Hippocampal formation (tissue), 2 donors: Measurements from ENCODE around the gene CCSER1.

Source experiments
- DNase-seq, 2 donors: peaks; one replicate each; lab custom pipeline; 2025; lab: John Stamatoyannopoulos, UW

Gene CCSER1

DNA sequence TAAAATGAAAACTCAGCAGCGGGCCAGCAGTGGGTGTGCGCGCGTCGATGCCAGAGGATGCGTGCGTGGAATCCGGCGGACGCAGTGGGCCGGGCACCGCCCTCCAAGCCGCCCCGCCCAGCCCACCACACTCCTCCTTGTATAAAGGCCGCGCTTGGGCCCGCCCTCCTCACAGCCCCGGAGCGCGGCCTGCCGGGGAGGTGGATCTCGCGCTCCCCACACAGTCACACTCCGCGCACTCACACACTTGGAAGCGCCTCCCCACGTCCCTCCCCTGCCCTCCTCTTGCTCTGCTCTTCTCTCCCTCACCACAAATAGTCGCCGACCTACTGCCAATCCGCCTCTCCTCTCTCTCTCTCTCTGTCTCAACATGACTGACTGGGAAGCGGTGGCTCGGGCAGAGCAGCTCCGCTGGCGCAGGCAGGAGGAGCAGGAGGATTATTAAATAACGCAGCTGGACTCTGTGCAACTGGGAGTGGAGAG, at the start of gene CCSER1:
CCSER1 (plus strand) TSS at position 172 of the 483 bp plus-strand sequence.
- peak; percentile 15 to 30 for DNase-seq

DNA sequence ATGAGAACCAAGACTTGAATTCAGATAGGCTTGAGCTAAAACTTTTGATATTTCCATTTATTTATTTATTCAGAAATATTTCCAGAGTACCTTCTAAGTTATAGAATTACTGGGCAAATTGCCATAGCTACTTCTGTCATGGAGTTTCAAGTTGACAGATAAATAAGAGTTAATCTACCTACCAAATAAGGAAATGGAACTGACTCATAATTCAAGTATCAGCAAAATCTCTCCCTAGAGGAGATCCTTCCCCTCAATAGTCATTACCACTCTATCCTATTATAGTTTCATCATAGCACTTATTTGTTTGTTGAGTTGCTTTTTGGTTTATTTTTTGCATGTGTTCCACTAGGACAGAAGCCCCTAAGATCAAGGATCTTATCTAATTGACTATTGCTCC, 48.8 kb upstream of the CCSER1 start:
- DNase-seq = no peak

DNA sequence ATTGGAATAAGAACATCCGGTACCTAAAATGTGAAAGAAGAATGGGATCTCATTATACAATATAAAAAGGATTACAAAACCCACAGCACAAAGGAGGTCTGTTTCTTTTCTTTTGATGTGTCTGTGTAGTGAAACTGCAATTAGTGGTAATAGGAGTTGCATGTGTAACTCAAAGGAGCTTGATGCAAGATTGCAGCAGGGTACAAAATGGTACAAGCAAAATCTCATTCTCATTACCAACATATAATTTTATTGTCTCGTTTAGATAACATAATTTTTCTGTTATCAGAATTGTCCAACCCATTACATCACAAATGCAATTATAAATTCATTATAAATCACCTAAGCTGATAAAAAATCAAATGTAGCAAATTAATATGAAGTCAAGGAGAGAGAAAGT, 47.1 kb upstream of the CCSER1 start:
- DNase-seq = no peak

DNA sequence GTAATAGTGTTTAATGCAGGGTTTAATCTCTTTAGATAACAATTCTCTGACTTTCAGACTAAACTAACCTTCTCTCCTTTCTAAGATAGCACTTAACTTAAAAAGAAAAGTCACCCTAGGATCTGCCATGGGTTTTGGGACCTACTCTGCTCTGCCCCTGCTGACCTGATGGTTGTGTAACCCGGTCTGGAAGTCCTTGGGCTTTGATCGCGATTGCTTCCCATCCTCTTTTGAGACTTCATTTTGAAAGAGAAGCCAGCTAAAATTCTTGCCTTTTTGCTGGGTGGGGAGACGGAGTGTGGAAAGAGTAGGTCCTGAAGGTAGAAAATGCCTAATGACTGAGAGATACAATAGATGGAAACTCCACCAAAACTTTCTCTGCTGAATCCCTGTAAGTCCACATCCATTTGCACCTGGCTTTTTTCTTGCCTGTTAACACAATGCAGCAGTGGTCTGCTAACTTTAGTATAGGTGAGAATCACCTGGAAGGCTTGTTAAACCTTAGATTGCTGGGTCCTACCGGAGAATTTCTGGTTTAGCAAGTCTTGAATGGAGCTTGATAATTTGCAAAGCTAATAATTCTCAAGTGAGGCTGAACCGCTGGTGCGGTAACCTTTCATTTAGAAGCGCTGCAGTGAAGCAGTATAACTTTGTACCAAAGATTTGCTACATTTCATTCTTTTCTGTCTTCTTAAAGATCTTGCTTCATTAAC, 45.6 kb upstream of the CCSER1 start:
- DNase-seq = no peak

DNA sequence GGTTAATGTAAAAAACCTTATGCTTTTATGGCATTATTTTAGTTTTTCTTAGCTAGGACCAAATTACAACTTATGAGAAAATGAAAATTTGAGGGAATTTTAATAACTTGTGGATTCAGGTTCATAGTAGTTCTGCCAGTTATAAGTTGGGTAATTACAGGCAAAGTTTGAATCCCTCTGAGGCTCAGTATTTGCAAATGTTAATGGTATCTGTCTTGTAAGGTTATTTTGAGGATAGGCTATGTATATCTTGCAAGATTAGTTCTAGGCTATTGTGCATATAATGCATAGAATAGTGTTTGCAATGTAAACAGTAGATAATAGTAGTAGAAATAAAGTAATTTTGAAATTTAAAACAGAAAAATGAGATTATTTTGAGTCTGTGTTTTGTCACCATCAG, 44.7 kb upstream of the CCSER1 start:
- no peak for DNase-seq

DNA sequence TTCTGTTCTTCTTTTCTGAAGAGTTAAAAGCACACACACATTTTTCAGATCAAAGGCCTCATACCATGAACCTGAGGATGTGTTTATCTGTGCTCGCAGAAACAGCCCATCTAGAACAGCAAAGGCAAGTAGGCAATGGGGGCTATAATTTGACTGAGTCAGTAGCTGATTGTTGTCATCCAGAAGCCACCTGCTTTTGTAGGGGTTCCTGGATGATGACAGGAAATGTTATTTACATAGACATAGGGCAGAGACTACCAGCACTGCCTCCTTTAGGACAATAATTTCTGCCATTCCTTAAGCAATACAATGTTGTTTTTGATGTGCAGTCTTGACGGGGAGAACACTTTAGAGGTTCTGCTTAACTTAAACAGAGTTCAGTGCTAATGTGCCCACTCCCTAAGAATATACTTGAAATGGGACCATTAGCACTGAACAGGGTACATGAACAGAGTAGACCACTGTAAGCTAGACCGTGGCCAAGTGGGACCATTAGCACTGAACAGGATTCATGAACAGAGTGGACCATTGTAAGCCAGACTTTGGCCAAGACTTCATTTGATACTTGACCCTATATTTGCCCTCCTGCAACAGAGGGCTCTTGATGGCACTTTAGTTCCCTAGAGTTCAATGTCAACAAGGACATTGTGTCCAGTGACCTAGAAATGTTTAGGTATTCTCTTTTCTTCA, 42.8 kb upstream of the CCSER1 start:
- DNase-seq = no peak

DNA sequence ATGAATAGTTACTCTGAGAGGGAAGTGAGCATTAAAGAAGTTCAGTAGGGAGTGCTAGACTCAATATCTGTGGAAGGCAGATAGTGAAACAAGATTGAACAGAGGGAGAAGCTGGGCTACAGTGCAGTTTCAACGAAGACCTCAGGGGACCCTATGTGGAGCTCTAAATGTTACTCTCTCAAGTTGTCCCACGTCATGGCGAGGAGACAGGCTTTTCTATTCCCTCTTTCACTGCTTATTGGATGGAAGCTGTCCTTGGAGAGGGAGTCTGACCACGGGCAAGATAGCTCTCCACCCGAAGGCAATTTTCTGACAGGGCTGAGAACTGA, 42.3 kb upstream of the CCSER1 start:
- DNase-seq = no peak

DNA sequence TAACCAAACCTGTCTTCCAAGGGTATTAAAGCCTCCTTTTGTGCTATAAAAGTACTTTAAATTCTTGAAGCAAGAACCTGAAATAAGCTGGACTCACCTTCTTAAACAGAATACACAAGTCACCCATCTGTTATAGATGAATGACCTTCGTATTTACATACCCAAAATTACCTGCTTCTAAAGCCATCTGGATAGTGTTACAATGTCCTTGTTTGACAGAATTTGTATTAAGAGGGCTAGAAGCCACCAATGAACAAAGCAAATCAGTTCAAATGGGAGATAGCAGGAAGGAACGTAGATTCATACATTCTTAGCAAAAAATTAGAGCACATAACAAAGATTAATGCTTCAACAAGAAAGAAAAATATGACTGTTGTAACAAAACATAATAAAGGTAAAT, 33.7 kb upstream of the CCSER1 start:
- DNase-seq = no peak

DNA sequence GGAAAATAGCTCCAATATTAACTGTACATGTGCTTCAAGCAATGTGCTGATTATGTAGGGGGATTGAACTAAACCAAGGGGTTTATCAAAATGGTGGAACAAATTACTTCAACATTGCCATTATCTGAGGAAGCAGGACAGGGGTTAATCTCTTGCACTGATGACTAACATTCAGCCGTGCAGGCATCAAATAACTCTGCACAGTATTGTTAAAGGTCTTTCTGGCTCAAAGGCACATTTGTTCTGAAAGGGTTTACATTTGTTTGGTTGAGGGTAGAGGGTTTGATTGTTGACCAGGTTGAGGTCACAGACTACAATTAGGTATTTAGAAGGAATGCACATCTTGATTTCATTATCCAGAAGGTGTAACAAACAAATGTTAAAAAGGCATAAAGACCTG, 32.2 kb upstream of the CCSER1 start:
- no peak for DNase-seq

DNA sequence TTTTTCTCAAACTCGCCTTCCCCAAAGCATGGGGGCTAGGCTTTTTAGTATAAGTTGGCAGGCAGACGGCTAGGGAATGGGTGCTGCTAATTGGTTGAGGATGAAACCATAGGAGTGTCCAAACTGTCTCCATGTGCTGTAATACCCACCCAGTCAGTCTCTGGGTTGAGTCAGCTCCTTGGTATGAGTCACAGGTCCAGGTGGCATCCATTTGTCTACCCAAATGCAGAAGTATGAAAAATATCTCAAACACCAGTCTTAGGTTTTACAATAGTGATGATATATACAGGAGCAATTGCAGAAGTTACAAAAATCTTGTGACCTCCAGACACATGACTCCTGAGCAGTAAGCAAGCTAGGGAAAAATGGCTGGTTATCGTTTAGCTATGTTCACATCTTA, 27.4 kb upstream of the CCSER1 start:
- no peak for DNase-seq

DNA sequence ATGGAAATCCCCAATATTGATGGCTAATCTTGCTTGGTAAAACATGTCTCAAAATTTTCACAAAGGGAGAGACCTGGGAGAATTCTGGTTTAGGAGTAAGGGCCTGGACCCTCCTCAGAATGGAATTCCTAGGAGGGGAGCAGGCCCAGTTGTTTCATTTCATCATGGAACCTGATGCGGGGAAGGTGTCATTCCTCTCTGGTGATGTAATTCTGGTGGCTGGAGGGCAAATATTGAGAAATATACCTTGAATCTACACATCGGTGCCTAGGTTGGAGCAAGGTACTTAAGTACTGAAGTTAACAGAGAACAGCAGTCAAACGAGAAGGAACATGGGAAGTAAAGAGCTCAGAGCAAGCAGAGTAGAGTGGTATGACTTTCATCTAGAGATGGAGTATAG, 23.2 kb upstream of the CCSER1 start:
- DNase-seq = no peak

DNA sequence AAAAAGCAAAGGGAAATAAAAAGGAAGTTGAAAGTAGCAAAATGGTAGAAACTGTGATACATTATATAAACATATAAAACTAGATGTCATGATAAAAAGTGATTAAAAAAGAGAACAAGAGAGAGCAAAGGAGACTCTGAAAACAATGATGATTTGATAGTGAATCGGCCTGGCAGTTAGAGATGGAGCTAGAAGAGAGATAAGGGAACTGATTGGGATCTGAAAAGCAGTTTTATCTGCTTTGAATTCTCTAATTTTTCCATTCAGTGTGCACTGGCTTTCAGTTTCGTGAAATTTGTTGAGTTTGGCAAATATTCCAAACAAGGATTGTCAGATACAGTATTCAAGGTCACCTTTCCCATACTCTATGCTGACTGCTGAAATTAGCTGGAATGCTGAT, 21.9 kb upstream of the CCSER1 start:
- DNase-seq = no peak

DNA sequence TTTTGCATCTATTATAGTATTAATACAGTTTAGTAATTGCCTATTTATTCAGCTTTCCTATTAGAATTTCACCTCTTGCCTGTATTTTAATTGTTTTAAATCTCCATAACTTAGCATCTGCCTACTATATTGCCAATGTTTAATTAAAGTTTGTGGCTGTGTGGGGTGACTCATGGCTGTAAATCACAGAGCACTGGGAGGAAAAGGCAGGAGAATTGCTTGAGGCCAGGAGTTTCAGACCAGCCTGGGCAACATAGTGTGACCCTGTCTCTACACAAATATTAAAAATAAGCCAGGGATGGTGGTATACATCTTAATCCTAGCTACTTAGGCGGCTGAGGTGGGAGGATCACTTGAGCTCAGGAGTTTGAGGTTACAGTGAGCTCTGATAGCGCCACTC, 14.5 kb upstream of the CCSER1 start:
- no peak for DNase-seq

DNA sequence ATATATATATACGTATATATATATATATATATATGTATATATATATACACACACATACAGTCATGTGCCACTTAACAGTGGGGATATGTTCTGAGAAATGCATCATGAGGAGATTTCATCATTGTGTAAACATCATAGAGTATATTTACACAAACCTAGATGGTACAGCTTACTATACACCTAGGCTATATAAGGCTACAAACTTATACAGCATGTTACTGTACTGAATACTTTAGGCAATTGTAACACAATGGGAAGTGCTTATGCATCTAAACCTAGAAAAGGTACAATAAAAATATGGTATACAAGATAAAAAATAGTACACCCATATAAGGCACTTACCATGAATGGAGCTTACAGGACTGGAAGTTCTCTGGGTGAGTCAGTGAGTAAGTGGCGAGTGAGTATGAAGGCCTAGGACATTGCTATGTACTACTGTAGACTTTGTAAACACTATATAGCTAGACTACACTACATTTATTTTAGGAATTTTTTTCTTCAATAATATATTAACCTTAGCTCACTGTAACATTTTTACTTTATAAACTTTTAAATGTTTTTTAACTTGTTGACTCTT, 13.2 kb upstream of the CCSER1 start:
- DNase-seq = no peak

DNA sequence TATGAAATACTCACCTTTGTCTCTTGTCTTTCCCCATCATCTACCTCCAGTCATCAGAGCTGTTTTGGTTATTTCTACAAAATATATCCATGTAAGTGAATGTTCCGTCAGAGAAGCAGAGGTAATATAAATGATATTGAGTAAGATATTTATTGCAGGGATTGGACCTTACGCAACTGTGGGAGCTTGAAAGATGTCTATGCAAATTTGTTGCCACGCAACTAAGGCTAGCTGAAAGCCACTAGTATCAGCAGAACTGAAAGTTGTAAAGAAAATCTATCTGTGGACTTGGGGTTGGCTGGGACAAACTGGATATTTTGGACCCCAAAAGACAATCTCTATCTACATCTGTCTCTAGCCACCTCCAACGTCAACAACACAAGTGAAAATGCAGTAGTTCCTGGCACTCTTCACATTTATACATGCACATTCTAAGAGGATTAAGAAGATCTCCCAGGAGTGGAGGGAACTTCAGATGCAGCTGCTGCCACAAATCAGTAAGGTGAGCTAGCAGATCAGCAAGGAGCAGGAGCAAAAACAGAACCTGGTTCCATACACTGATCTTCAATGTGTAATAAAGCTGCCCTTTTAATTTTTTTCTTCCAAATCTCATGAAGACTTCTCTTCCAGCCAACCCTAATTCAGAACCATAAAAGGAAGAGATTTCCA, 8.5 kb upstream of the CCSER1 start:
- no peak for DNase-seq

DNA sequence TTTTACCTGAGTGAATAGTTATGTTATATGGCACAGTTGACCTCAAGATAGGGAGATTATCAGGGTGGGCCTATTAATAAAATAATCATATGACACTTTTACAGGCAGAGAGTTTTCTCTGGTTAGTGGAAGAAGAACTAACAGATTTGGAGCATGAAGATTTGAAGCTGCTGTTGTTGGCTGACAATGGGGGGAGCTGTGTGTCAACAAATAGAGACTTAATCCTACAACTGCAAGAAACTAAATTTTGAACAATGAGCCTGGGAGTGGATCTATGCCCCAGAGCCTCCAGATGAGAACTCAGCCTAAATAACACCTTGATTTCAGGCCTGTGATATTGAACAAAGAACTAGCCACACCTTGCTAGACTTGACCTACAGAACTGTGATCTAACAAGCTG, 7.2 kb upstream of the CCSER1 start:
- no peak for DNase-seq

DNA sequence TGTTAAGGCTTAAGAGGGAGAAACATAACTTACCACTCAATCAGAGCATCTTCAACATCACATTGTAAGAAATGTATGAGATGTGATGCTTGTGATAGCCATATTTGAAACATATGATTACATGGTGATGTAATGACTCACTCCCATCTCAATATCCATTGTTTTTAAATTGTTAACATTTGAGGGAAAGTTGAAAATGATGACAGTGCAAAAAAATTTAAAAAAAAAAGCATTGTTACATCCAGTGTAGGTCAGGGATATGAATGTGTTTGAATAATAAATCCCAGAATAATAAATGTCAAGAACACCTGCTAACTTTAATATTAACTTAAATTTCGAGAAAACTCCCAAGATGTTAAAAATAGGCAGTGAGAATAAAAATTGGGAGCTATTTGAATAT, 6.4 kb upstream of the CCSER1 start:
- no peak for DNase-seq

DNA sequence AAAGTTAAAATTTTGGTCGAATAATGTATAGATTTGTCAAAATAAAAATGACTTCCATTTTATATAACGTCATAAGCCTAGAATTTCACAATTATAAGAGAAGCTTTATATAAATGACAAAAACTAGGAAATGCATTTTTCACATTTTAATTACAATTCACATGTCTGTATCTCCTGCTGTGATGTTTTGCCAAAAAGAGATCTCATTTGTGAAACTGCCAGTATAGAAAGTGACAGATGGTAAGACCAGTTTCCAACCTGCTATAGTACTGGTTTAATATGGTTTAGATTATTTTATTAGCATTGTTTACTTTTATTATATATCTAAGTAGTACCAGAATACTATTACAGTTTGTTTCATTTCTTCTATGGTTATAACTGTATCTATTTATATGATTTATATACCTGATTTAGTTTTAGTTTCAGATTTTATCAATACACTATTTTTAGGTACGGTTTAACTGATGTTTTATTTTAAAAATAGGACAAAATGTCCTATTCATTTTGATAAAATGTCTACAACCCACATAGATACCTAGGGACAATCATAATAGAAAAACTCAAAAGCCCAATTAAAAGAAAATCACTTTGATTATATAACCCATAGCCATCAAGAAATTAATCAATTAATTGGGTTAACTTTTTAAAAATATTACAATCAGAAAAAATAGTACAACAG, 5.4 kb upstream of the CCSER1 start:
- no peak for DNase-seq

DNA sequence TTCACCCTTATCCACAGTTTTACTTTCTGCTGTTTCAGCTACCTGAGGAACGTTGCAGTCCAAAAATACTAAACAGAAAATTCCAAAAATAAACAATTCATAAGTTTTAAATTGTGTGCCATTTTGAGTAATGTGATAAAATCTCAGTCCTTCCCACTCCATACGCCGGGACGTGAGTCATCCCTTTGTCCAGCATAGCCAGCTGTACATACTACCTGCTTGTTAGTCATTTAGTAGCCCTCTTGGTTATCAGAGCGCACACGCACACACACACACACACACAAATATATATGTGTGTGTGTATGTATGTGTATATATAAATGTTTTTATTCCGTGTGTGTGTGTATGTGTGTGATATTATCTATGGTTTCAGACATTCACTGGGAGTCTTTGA, 4.8 kb upstream of the CCSER1 start:
- no peak for DNase-seq

DNA sequence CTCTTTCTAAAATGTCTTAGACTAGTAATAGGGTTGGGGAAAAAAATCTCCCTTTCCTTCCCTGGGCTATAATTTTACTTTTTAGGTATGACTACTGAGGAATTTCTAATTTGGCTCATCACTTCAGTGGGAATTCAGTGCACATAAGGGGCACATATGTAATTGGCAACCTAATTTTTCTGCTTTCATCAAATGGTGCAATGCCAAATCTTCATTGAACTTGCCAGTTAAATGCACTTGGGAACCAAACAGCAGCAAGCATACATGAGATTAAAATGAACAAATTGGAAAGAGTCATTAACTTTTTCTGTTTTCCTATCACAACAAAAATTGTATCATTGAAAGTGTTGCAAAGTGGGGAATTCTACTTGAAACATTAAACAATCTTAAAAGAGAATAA, 2.9 kb upstream of the CCSER1 start:
- no peak for DNase-seq

DNA sequence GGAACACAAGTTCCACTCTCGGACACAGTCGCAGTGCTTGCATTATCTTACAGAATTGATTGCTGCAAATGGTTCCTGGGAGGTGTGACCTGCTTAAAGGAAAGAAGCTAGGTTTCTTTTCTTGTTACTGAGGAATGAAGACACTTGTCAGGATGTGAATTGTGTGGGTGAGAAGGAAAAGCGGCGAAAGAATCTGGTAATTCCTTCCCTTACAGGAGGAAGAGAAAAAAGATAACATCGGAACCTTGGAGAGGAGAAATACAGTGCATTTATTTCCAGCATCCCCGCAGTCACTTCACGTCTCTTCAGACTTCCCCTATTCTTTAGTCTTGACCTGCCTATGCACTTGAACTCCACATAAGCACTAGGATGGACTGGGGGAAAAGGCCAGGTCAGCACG, 389 bp upstream of the CCSER1 start:
- DNase-seq = peak in 1 of 2 donors; percentile 30

DNA sequence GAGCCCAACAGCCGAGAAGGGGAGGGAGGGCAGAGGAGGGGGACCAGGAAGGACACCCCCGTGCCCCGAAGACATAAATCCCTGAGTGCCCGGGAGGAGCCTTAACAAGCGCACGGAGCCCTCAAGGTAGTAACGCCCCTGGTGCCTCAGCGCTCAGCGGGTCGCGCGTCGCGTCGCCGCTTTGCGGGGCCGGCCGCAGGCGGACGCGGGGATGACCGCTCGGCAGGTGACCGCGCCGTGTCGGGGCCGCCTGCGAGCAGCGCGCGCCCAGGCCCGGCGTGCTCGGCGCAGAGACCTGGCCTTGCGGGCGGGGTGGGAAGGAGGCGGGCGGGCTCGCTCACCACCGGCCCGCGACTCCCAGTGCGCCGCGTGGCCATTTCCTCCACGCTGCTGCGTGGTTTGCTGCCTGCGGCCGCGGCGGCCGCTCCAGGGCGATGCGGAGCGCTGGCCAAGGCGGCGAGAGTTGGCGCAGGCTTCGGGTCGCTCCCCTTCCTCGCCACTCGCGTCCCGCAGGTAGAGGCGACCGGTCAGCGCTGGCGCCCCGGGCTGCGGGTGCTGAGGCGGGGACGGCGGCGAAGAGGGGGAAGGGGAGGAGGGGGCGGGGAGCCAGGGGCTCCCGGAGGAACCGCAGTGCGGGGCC, 632 bp downstream of the CCSER1 start:
- no peak for DNase-seq
